HEK293 (cell line): ENCODE data around the gene FHIT.

ENCODE experiments used
- CTCF ChIA-PET: fragments of 350-600 bp; formaldehyde crosslinking; extraction: SDS; loops from one replicate; lab custom pipeline; 2021; ENCODE audit warnings: antibody characterized with exemption; lab: Yijun Ruan, JAX
- POLR2A ChIA-PET: fragments of 300-600 bp; formaldehyde crosslinking; extraction: SDS; loops from one replicate; lab custom pipeline; 2020; ENCODE audit warnings: antibody characterized with exemption, inconsistent platforms; lab: Yijun Ruan, JAX
- H3K27ac ChIP-seq: fragments of 200-500 bp; sonication (Bioruptor generic); 2 replicates; pipeline ENCODE4 v1.5.1; 2014; ENCODE audit warnings: low read depth, low read length, control low read depth, inconsistent platforms; ENCODE audit errors: extremely low read depth
- H3K36me3 ChIP-seq, 2 experiments: fragments of 200-500 bp in 1 of 2; sonication (Bioruptor generic) in 1 of 2; 1 replicate in 1 of 2; 2 replicates in 1 of 2; pipeline ENCODE4 v1.5.1; 2014 to 2017; ENCODE audit warnings: inconsistent platforms in 2 of 2, low read length in 2 of 2; ENCODE audit not compliant: control insufficient read depth in 2 of 2, insufficient read depth in 1 of 2
- H3K4me1 ChIP-seq: fragments of 200-500 bp; sonication (Bioruptor generic); 2 replicates; pipeline ENCODE4 v1.5.1; 2014; ENCODE audit warnings: mild to moderate bottlenecking, low read length, inconsistent platforms; ENCODE audit not compliant: control insufficient read depth, insufficient read depth
- H3K4me3 ChIP-seq: 2 replicates; pipeline ENCODE4 v1.5.1; 2011; ENCODE audit warnings: low read depth, mild to moderate bottlenecking, control low read depth, low read length, moderate library complexity
- H3K9me3 ChIP-seq: fragments of 200-500 bp; sonication (Bioruptor generic); 2 replicates; pipeline ENCODE4 v1.5.1; 2014; ENCODE audit warnings: low read depth, low read length, inconsistent platforms; ENCODE audit not compliant: control insufficient read depth, insufficient read depth
- BCL11B ChIP-seq: fragments of 450-650 bp; formaldehyde crosslinking; IDR thresholded peaks from 2 replicates; pipeline ENCODE4 v1.5.1; 2016; ENCODE audit warnings: low read depth, missing biosample characterization, missing genetic modification characterization
- HOXC10 ChIP-seq: sonication (generic); formaldehyde crosslinking; IDR thresholded peaks from 2 replicates; pipeline ENCODE4 v1.8.1; 2023; ENCODE audit warnings: mild to moderate bottlenecking, missing genetic modification reagents
- KLF16 ChIP-seq: fragments of 450-650 bp; formaldehyde crosslinking; IDR thresholded peaks from 2 replicates; pipeline ENCODE4 v1.5.1; 2017; ENCODE audit warnings: missing biosample characterization, missing genetic modification characterization
- KLF9 ChIP-seq: fragments of 450-650 bp; formaldehyde crosslinking; IDR thresholded peaks from 2 replicates; pipeline ENCODE4 v1.5.1; 2016; ENCODE audit warnings: missing biosample characterization, missing genetic modification characterization, low read depth
- MZF1 ChIP-seq: fragments of 450-650 bp; formaldehyde crosslinking; IDR thresholded peaks from 2 replicates; pipeline ENCODE4 v1.5.1; 2017; ENCODE audit warnings: missing biosample characterization, missing genetic modification characterization, borderline replicate concordance
- PATZ1 ChIP-seq: fragments of 450-650 bp; formaldehyde crosslinking; IDR thresholded peaks from 2 replicates; pipeline ENCODE4 v1.5.1; 2016; ENCODE audit warnings: missing biosample characterization, missing genetic modification characterization
- PRDM1 ChIP-seq: fragments of 450-650 bp; formaldehyde crosslinking; IDR thresholded peaks from 2 replicates; pipeline ENCODE4; 2016; ENCODE audit warnings: missing biosample characterization, missing genetic modification characterization
- SCRT1 ChIP-seq: fragments of 450-650 bp; formaldehyde crosslinking; IDR thresholded peaks from 2 replicates; pipeline ENCODE4 v1.5.1; 2016; ENCODE audit warnings: missing biosample characterization, missing genetic modification characterization, borderline replicate concordance
- SP7 ChIP-seq: fragments of 450-650 bp; formaldehyde crosslinking; IDR thresholded peaks from 2 replicates; pipeline ENCODE4 v1.5.1; 2016; ENCODE audit warnings: missing biosample characterization, missing genetic modification characterization
- ZNF10 ChIP-seq: fragments of 450-650 bp; formaldehyde crosslinking; IDR thresholded peaks from 2 replicates; pipeline ENCODE4 v1.5.1; 2017; ENCODE audit warnings: missing biosample characterization, missing genetic modification characterization
- ZNF16 ChIP-seq: fragments of 450-650 bp; formaldehyde crosslinking; IDR thresholded peaks from 2 replicates; pipeline ENCODE4 v1.5.1; 2016; ENCODE audit warnings: low read depth, missing biosample characterization, missing genetic modification characterization
- ZNF169 ChIP-seq: fragments of 450-650 bp; formaldehyde crosslinking; IDR thresholded peaks from 2 replicates; pipeline ENCODE4 v1.5.1; 2016; ENCODE audit warnings: missing biosample characterization, missing genetic modification characterization
- ZNF221 ChIP-seq: fragments of 450-650 bp; formaldehyde crosslinking; IDR thresholded peaks from 2 replicates; pipeline ENCODE4 v1.5.1; 2017; ENCODE audit warnings: missing biosample characterization, missing genetic modification characterization, borderline replicate concordance
- ZNF302 ChIP-seq: fragments of 450-650 bp; formaldehyde crosslinking; IDR thresholded peaks from 2 replicates; pipeline ENCODE4 v1.5.1; 2016; ENCODE audit warnings: missing biosample characterization, missing genetic modification characterization, low read depth
- ZNF335 ChIP-seq: fragments of 450-650 bp; formaldehyde crosslinking; conservative IDR thresholded peaks from 2 replicates; pipeline ENCODE4 v1.5.1; 2016; ENCODE audit warnings: missing biosample characterization, missing genetic modification characterization
- ZNF37A ChIP-seq: fragments of 450-650 bp; IDR thresholded peaks from 2 replicates; pipeline ENCODE4 v1.5.1; 2018; ENCODE audit warnings: missing biosample characterization, missing genetic modification characterization
- ZNF423 ChIP-seq: fragments of 450-650 bp; formaldehyde crosslinking; IDR thresholded peaks from 2 replicates; pipeline ENCODE4 v1.5.1; 2016; ENCODE audit warnings: missing biosample characterization, missing genetic modification characterization
- ZNF544 ChIP-seq: fragments of 450-650 bp; formaldehyde crosslinking; IDR thresholded peaks from 2 replicates; pipeline ENCODE4 v1.5.0; 2017; ENCODE audit warnings: missing biosample characterization, missing genetic modification characterization
- ZNF580 ChIP-seq: fragments of 450-650 bp; formaldehyde crosslinking; IDR thresholded peaks from 2 replicates; pipeline ENCODE4 v1.5.1; 2016; ENCODE audit warnings: missing biosample characterization, missing genetic modification characterization
- ZNF585B ChIP-seq: fragments of 450-650 bp; formaldehyde crosslinking; IDR thresholded peaks from 2 replicates; pipeline ENCODE4 v1.5.1; 2016; ENCODE audit warnings: missing biosample characterization, missing genetic modification characterization
- ZNF626 ChIP-seq: fragments of 450-650 bp; sonication (Bioruptor Pico); formaldehyde crosslinking; IDR thresholded peaks from 2 replicates; pipeline ENCODE4 v1.5.1; 2018; ENCODE audit warnings: missing biosample characterization, missing genetic modification characterization, inconsistent platforms
- ZNF645 ChIP-seq: fragments of 450-650 bp; formaldehyde crosslinking; IDR thresholded peaks from 2 replicates; pipeline ENCODE4; 2016; ENCODE audit warnings: missing biosample characterization, missing genetic modification characterization
- ZNF677 ChIP-seq: fragments of 450-650 bp; IDR thresholded peaks from 2 replicates; pipeline ENCODE4 v1.5.0; 2018; ENCODE audit warnings: missing biosample characterization, mild to moderate bottlenecking, missing genetic modification characterization, moderate library complexity
- ZNF830 ChIP-seq: fragments of 450-650 bp; IDR thresholded peaks from 2 replicates; pipeline ENCODE4 v1.5.0; 2018; ENCODE audit warnings: missing biosample characterization, missing genetic modification characterization, low read depth, mild to moderate bottlenecking, moderate library complexity
- ZXDB ChIP-seq: fragments of 450-650 bp; formaldehyde crosslinking; IDR thresholded peaks from 2 replicates; pipeline ENCODE4 v1.5.1; 2016; ENCODE audit warnings: missing biosample characterization, missing genetic modification characterization
- TF ChIP-seq, protein P1 (sequence below): fragments of 450-650 bp; formaldehyde crosslinking; IDR thresholded peaks from 2 replicates; pipeline ENCODE4 v1.5.1; 2016; ENCODE audit warnings: missing biosample characterization, missing genetic modification characterization
- TF ChIP-seq, protein P2 (sequence below): fragments of 450-650 bp; formaldehyde crosslinking; IDR thresholded peaks from 2 replicates; pipeline ENCODE4 v1.5.1; 2016; ENCODE audit warnings: missing biosample characterization, missing genetic modification characterization
- TF ChIP-seq, protein P3 (sequence below): fragments of 450-650 bp; formaldehyde crosslinking; IDR thresholded peaks from 2 replicates; pipeline ENCODE4 v1.5.1; 2016; ENCODE audit warnings: missing biosample characterization, missing genetic modification characterization

The FHIT gene

GRCh38 chr3:60276615-60277014 is 974.6 kb downstream of the FHIT start:
- TF ChIP-seq ZNF10 (tag by site-specific recombination): no peak
- no peak for TF ChIP-seq PRDM1
- TF ChIP-seq ZNF335 (tag by site-specific recombination): no peak
- TF ChIP-seq ZNF37A (tag by site-specific recombination): no peak
- TF ChIP-seq, protein P1, sequence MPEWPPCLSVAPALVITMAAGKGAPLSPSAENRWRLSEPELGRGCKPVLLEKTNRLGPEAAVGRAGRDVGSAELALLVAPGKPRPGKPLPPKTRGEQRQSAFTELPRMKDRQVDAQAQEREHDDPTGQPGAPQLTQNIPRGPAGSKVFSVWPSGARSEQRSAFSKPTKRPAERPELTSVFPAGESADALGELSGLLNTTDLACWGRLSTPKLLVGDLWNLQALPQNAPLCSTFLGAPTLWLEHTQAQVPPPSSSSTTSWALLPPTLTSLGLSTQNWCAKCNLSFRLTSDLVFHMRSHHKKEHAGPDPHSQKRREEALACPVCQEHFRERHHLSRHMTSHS (tag by site-specific recombination): no peak
- TF ChIP-seq ZXDB (tag by site-specific recombination): no peak
- no peak for TF ChIP-seq ZNF221
- no peak for TF ChIP-seq SCRT1 (tag by site-specific recombination)
- TF ChIP-seq, all 188 proteins: peak for 0
- H3K36me3 ChIP-seq: no peaks in the 10 kb centered on the region
- no peak overlapping the region for H3K27ac ChIP-seq
- H3K4me3 ChIP-seq: no peak overlapping the region
- ChIA-PET POLR2A (no interaction called here), CTCF (interaction anchor here (0.6 kb wide), 1 partner anchor 19 kb away, joined by 3 read pairs; no protein-coding TSS in a partner anchor)
- no peaks in the 10 kb centered on the region for H3K4me1 ChIP-seq
- no peaks in the 10 kb centered on the region for H3K9me3 ChIP-seq

DNA sequence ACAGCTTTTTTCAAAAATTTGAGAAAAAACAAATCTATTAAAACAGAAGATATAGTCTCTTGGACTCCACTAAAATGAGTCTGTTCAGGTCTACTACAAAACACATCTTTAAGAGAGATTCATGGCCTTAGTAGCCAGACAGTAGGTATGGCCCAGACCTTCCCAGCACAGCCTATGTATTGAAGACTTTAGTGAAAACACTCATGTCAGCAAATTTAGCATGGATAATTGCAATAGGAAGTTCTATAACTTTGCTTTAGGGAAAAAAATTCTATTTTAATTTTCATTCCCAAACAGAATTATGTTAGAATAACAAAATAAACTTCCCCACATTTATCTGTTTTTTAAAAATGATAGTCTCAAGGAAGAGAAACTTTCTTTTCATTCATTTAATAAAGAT is 976.6 kb downstream of the FHIT start:
- H3K4me3 ChIP-seq: no peak overlapping the region
- no peaks in the 10 kb centered on the region for H3K4me1 ChIP-seq
- H3K27ac ChIP-seq: no peak overlapping the region
- POLR2A ChIA-PET: no interaction called here
- no peak for TF ChIP-seq ZNF580 (tag by site-specific recombination)
- TF ChIP-seq SP7 (tag by site-specific recombination): no peak
- TF ChIP-seq, protein P2, sequence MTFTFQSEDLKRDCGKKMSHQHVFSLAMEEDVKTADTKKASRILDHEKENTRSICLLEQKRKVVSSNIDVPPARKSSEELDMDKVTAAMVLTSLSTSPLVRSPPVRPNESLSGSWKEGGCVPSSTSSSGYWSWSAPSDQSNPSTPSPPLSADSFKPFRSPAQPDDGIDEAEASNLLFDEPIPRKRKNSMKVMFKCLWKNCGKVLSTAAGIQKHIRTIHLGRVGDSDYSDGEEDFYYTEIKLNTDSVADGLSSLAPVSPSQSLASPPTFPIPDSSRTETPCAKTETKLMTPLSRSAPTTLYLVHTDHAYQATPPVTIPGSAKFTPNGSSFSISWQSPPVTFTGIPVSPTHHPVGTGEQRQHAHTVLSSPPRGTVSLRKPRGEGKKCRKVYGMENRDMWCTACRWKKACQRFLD (tag by site-specific recombination): no peak
- TF ChIP-seq BCL11B: no peak
- TF ChIP-seq ZNF626 (tag by site-specific recombination): no peak
- TF ChIP-seq ZNF16 (tag by site-specific recombination): no peak
- TF ChIP-seq ZNF830 (tag by site-specific recombination): no peak
- TF ChIP-seq ZNF677 (tag by site-specific recombination): no peak
- TF ChIP-seq ZNF302 (tag by site-specific recombination): no peak
- TF ChIP-seq ZNF544 (tag by site-specific recombination): no peak
- no peaks in the 10 kb centered on the region for H3K36me3 ChIP-seq
- H3K9me3 ChIP-seq: no peaks in the 10 kb centered on the region
- CTCF ChIA-PET: no interaction called here

DNA sequence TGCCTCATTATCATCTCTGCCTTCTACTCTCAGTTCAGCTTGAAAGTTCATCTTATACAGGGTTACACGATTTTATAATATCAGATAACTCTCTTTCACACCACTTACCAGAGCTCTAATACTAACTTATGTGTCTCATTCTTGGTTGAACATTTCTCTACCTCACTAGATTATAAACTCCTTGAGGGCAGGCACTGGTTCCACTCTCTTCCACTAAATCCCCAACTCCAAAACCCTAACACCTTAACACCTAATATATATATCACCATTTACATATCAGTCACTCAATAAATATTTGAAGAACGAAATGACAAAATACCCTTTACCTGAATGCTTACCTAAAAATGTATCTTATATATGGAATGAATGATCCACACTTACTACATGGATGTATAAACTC is 977.2 kb downstream of the FHIT start:
- ChIA-PET POLR2A (no interaction called here), CTCF (no interaction called here)
- no peak for TF ChIP-seq HOXC10 (CRISPR knock-in tag)
- no peak for TF ChIP-seq ZNF645 (tag by site-specific recombination)
- TF ChIP-seq KLF9 (tag by site-specific recombination): no peak
- no peak for TF ChIP-seq PRDM1
- no peak for TF ChIP-seq PATZ1 (tag by site-specific recombination)
- no peak for TF ChIP-seq MZF1 (tag by site-specific recombination)
- TF ChIP-seq KLF16 (tag by site-specific recombination): no peak
- TF ChIP-seq ZNF169: no peak
- no peak for TF ChIP-seq ZNF423 (tag by site-specific recombination)
- TF ChIP-seq ZNF585B (tag by site-specific recombination): no peak
- TF ChIP-seq, protein P3, sequence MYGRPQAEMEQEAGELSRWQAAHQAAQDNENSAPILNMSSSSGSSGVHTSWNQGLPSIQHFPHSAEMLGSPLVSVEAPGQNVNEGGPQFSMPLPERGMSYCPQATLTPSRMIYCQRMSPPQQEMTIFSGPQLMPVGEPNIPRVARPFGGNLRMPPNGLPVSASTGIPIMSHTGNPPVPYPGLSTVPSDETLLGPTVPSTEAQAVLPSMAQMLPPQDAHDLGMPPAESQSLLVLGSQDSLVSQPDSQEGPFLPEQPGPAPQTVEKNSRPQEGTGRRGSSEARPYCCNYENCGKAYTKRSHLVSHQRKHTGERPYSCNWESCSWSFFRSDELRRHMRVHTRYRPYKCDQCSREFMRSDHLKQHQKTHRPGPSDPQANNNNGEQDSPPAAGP (tag by site-specific recombination): no peak

More for the DNA sequence above, 977.2 kb downstream of the FHIT start:
- H3K27ac ChIP-seq: no peak overlapping the region
- H3K9me3 ChIP-seq: no peaks in the 10 kb centered on the region
- no peak overlapping the region for H3K4me3 ChIP-seq
- H3K4me1 ChIP-seq: no peaks in the 10 kb centered on the region
- no peaks in the 10 kb centered on the region for H3K36me3 ChIP-seq
